AG10803 (cell line): Measurements from ENCODE around the gene GDPD4.
"Not testable (repeated sequence)": the region's sequence is repeated elsewhere in the genome, so short reads cannot be mapped to it uniquely, and the experiment has no call there.

Source experiments
- DNase-seq: peaks from one replicate; pipeline ENCODE4 v3.0.0; 2010; ENCODE audit warnings: low read depth
- H3K4me3 ChIP-seq: 2 replicates; pipeline ENCODE4 v1.5.1; 2011; ENCODE audit warnings: mild to moderate bottlenecking, low read length, control low read depth
- TF ChIP-seq, protein P1 (sequence below): conservative IDR thresholded peaks from 2 replicates; pipeline ENCODE4 v1.5.1; 2011; ENCODE audit warnings: mild to moderate bottlenecking, low read length, control low read depth, inconsistent platforms

Gene GDPD4

DNA sequence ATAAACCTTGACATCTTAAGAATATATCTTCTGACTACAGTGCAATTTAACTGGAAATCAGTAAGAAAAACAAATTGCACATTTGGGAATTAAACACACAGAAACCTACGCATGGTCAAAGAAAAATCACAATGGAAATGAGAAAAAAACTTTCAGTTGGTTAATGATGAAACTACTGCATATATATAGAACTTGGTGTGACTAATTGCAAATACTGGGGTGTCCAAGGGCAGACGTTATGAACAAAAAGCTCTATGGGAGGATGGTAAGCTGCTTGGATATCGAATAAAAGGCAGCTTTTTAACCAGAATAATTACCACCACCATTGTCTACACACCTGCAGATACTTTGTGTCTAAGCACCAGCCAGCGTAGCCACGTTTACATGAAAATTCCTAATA lies 791 bp downstream of the GDPD4 start:
- no peak for DNase-seq
- TF ChIP-seq, protein P1, sequence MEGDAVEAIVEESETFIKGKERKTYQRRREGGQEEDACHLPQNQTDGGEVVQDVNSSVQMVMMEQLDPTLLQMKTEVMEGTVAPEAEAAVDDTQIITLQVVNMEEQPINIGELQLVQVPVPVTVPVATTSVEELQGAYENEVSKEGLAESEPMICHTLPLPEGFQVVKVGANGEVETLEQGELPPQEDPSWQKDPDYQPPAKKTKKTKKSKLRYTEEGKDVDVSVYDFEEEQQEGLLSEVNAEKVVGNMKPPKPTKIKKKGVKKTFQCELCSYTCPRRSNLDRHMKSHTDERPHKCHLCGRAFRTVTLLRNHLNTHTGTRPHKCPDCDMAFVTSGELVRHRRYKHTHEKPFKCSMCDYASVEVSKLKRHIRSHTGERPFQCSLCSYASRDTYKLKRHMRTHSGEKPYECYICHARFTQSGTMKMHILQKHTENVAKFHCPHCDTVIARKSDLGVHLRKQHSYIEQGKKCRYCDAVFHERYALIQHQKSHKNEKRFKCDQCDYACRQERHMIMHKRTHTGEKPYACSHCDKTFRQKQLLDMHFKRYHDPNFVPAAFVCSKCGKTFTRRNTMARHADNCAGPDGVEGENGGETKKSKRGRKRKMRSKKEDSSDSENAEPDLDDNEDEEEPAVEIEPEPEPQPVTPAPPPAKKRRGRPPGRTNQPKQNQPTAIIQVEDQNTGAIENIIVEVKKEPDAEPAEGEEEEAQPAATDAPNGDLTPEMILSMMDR, result no peak
- no peak overlapping the region for H3K4me3 ChIP-seq

DNA sequence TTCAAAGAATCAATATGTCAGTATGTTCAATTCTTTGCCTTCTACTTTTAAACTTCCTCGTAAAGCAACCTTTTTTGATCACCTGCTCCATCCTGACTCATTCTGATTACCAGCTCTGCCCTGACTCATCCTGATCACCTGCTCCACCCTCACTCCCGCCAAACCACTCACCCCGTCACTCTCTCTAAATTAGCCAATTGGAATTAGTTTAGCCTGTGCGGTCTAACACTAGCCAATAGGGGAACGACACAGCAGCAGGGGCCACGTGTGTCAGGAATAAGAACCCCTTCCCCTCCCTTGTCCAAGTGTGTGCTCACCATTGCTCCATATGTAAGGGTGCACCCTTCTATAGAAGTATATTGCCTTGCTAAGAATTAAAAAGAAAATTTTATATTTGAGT lies 1.5 kb downstream of the GDPD4 start:
- not testable (repeated sequence) for H3K4me3 ChIP-seq, DNase-seq

DNA sequence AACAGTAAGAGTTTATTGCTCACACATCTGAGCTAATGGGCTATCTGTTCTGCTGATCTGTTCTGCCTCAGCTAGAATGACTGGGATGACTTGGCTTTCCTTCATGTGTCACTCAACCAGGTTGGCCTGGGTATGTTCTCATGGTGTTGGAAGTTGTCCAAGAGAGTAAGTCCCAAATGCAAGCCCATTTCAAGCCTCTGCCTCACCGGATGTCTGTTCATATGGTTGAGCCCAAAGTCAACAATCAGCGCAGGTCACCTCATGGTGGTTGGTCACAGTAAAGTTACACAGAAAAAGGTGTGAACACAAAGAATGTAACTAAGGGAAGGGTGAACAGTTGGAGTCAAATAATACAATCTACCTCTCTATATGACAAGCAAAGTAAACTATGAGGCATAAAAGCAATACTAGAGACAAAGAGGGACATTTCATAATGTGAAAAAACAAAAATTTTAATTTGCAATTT lies 1.9 kb downstream of the GDPD4 start:
- TF ChIP-seq, protein P1, result no peak
- H3K4me3 ChIP-seq, result no peak overlapping the region
- DNase-seq, result no peak

DNA sequence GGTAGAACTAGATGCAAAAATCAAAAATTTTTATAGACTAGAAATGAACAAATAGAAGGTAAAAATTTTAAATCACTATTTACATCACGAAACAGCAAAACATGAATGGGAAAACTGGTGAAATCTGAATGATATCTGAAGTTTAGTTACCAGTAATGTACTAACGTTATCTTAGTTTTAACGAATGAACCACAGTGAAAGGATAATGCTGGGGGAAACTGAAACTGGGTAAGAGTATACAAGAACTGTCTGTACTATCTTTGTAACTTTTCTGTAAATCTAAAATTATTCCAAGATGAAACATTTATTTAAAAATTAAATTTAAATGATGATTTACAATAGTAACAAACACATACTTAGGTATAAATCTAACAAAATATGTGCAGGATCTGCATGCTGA lies 7.4 kb downstream of the GDPD4 start:
- no peak overlapping the region for H3K4me3 ChIP-seq
- DNase-seq, result no peak
- TF ChIP-seq, protein P1, result no peak

DNA sequence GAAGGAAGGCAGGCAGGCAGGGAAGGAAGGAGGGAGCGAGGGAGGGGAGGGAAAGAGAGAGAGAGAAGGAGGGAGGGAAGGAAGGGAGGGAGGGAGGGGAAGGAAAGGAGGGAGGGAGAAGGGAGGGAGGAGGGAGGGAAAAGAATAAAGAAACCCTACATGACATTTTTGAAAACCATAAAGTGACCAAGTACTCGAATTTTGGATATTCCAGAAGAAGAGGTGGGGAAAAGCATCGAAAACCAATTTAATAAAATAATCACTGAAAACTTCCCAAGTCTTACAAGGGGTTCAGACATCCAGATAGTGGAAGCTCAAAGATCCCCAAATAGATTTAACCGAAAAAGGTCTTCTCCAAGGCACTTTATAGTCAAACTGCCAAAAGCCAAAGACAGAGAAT lies 11.7 kb downstream of the GDPD4 start:
- TF ChIP-seq, protein P1, result no peak
- no peak overlapping the region for H3K4me3 ChIP-seq
- DNase-seq, result no peak

DNA sequence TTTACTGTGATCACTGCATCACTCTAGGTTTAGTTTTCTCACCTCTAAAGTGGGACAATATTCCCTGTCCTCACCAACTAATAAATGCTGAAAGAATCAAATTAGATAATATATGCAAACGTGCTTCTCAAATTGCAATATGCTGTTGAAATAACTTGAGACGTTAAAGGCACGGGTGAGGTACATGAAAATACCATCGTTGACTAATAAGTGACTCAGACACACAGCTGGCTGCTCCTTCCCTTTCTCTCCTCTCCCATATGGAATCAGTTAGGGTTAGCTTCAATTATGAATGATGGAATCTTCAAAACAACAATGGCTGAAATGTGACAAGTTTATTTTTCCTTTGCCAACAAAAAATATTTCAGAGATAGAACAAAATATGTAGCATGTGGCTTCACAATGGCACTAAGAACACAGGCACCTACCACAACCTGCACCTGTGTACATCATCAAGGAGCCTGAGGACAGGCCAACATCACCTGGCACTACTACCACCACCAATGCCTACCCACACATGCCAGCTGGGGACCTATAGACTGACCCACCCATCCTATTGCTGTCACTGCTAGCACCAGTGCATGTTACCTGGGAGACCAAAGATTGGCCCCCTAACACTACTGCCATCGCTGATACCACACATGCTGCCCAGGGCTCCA lies 13.7 kb downstream of the GDPD4 start:
- H3K4me3 ChIP-seq, result no peak overlapping the region
- peak; percentile 92 for DNase-seq
- TF ChIP-seq, protein P1, result no peak

DNA sequence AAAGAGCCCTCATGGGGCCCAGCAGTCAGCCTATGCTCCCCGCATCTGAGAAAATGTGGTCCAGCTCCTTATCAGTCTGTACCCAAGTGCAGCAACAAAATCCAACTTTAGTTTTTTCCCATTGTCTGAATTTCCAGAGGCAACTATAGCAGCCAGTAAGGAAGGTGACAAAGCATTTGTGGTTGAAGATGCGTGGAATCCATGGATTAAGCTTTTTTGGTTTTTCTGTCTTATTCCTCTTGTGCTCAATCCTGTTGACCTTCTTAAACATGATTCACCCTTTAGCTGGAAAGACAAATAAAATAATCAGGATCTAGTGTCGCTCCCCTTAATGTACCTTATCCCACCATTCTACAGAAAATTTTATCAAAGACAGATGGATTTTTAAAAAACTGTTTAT lies 14.3 kb downstream of the GDPD4 start:
- TF ChIP-seq, protein P1, result no peak
- no peak overlapping the region for H3K4me3 ChIP-seq
- DNase-seq, result no peak
